Neuron (in vitro differentiated cells): Measurements from ENCODE around the gene CABCOCO1.
"Not testable (repeated sequence)": the region's sequence is repeated elsewhere in the genome, so short reads cannot be mapped to it uniquely, and the experiment has no call there.

ENCODE experiments used
- H2AFZ ChIP-seq: one replicate; pipeline ENCODE4 v1.6.1; 2013; ENCODE audit warnings: low read depth, mild to moderate bottlenecking, inconsistent platforms, low read length, moderate library complexity
- H3K27me3 ChIP-seq: one replicate; pipeline ENCODE4 v1.6.1; 2013; ENCODE audit warnings: low read length; ENCODE audit not compliant: insufficient read depth
- H3K36me3 ChIP-seq: one replicate; pipeline ENCODE4 v1.6.1; 2013; ENCODE audit warnings: low read length; ENCODE audit not compliant: insufficient read depth
- H3K4me1 ChIP-seq: one replicate; pipeline ENCODE4 v1.6.1; 2013; ENCODE audit warnings: low read length; ENCODE audit not compliant: insufficient read depth
- H3K4me3 ChIP-seq: 2 replicates; pipeline ENCODE4 v1.5.1; 2013; ENCODE audit warnings: mild to moderate bottlenecking, low read length, moderate library complexity
- H3K9me3 ChIP-seq: one replicate; pipeline ENCODE4 v1.6.1; 2013; ENCODE audit warnings: low read length

Gene CABCOCO1

GRCh38 chr10:61664985-61665384 lies 2.3 kb downstream of the CABCOCO1 start:
- Histone ChIP-seq H3K36me3 (no peaks in the 10 kb centered on the region), H3K4me1 (no peaks in the 10 kb centered on the region), H2AFZ (no peak overlapping the region), H3K9me3 (no peaks in the 10 kb centered on the region), H3K4me3 (no peak overlapping the region), H3K27me3 (peaks cover 23% of the 10 kb centered on the region)

DNA sequence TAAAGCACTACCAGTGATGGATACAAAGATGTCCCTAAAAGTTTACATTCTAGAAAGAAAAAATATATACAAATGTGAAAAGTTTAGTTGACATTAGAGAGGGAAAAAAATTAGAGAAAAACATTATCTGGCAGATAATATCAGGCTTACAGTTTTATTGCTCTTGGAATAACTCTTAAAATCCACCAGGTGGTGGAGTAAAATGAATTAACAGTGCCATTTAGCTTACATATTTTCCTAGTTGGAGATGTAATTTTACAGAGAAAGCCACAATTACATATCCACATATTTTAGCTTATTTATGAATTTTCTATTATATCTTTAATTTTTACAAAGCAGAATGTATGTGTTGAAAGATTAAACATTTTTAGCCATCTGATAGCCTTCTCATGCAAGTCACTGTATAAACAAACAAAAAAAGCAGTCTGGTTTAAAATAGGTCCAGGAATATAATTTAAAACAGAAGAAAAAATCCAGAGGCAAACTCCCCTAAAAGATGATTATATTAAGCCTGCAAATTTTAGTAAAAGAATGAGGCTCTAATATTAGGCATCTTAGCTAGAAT lies 6.5 kb downstream of the CABCOCO1 start:
- peaks cover 3% of the 10 kb centered on the region for H3K27me3 ChIP-seq
- no peaks in the 10 kb centered on the region for H3K36me3 ChIP-seq
- no peaks in the 10 kb centered on the region for H3K9me3 ChIP-seq
- no peaks in the 10 kb centered on the region for H3K4me1 ChIP-seq
- H3K4me3 ChIP-seq: no peak overlapping the region
- no peak overlapping the region for H2AFZ ChIP-seq

GRCh38 chr10:61669849-61670248 lies 7.1 kb downstream of the CABCOCO1 start:
- H3K27me3 ChIP-seq: no peaks in the 10 kb centered on the region
- H3K9me3 ChIP-seq: no peaks in the 10 kb centered on the region
- H3K4me1 ChIP-seq: no peaks in the 10 kb centered on the region
- no peak overlapping the region for H3K4me3 ChIP-seq
- H3K36me3 ChIP-seq: no peaks in the 10 kb centered on the region
- no peak overlapping the region for H2AFZ ChIP-seq

- Histone ChIP-seq H3K4me1 (no peaks in the 10 kb centered on the region), H3K36me3 (no peaks in the 10 kb centered on the region), H3K4me3 (no peak overlapping the region), H3K27me3 (no peaks in the 10 kb centered on the region), H3K9me3 (no peaks in the 10 kb centered on the region), H2AFZ (no peak overlapping the region)
These were observed 10.6 kb downstream of the CABCOCO1 start for GRCh38 chr10:61673360-61673759.

DNA sequence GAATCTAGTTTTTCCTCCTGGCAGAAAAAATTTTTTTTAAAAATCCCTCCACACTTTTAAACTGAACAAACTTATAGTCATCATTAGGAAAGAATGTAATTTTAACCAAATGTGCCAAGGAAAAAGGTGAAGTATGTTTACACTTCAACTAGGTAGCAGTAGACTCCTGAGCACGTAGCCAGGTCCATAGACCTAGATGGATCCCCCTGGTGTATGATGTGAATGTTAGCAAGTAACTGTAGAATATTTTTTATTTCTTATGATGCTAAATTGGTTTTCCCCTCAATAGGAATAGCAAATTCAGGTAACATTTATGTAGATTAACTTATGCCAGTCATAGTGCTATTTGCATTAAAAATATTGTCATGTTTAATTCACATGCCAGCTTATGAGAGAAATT lies 19.6 kb downstream of the CABCOCO1 start:
- Histone ChIP-seq H3K36me3 (no peaks in the 10 kb centered on the region), H3K4me1 (no peaks in the 10 kb centered on the region), H3K9me3 (no peaks in the 10 kb centered on the region), H2AFZ (no peak overlapping the region), H3K27me3 (no peaks in the 10 kb centered on the region), H3K4me3 (no peak overlapping the region)

DNA sequence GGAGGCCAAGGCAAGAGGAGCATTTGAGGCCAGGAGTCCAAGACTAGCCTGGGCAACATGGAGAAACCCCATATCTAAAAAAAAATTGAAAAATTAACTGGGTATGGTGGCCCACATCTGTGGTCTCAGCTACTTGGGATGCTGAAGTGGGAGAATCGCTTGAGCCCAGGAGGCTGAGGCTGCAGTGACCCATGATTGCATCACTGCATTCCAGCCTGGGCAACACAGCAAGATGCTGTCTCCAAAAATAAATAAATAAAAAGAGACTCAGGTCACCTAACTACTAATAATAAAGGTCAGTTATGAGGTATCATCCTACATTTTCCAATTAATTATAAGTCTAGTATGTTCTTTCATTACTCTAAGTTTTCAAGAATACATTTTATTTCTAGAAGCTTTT lies 20.6 kb downstream of the CABCOCO1 start:
- no peaks in the 10 kb centered on the region for H3K9me3 ChIP-seq
- no peaks in the 10 kb centered on the region for H3K4me1 ChIP-seq
- H3K27me3 ChIP-seq: no peaks in the 10 kb centered on the region
- H3K4me3 ChIP-seq: no peak overlapping the region
- H2AFZ ChIP-seq: no peak overlapping the region
- H3K36me3 ChIP-seq: no peaks in the 10 kb centered on the region

DNA sequence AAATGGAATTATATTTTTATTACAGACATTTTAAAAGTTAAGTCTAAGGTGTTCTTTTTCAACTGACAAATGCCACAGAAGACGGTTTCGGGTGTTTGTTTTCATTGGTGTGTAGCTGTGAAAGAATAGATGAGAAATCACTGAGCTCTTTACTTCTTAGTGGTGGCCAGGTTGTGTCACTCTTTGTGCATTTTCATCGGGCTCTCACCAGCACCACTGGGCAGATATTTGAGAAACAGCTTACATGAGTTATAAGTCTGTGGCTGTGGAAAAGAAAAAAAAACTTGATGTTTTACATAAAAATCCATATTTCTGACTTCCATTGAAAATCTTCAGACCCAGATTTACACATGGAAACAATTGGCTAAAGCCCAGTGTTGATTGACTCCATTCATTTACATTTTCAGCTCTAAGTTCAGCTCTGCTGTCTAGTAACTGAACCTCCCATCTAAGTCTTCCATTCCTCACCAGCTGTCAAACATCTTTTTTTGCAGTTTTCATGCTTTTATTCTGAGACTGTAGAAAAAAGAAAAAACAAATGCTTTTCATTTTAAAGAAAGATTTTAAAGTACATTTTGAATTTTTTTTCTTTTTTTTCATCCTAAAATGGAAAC lies 22.3 kb downstream of the CABCOCO1 start:
- Histone ChIP-seq H3K9me3 (no peaks in the 10 kb centered on the region), H3K27me3 (no peaks in the 10 kb centered on the region), H3K4me3 (no peak overlapping the region), H3K36me3 (no peaks in the 10 kb centered on the region), H2AFZ (no peak overlapping the region), H3K4me1 (no peaks in the 10 kb centered on the region)

GRCh38 chr10:61688551-61689308 lies 26.0 kb downstream of the CABCOCO1 start:
- Histone ChIP-seq H3K4me1 (no peaks in the 10 kb centered on the region), H3K36me3 (no peaks in the 10 kb centered on the region), H2AFZ (no peak overlapping the region), H3K27me3 (no peaks in the 10 kb centered on the region), H3K4me3 (no peak overlapping the region), H3K9me3 (no peaks in the 10 kb centered on the region)

DNA sequence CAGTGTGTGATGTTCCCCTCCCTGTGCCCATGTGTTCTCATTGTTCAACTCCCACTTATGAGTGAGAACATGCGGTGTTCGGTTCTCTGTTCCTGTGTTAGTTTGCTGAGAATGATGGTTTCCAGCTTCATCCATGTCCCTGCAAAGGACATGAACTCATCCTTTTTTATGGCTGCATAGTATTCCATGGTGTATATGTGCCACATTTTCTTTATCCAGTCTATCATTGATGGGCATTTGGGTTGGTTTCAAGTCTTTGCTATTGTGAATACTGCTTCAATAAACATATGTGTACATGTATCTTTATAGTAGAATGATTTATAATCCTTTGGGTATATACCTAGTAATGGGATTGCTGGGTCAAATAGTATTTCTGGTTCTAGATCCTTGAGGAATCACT lies 28.9 kb downstream of the CABCOCO1 start:
- H3K27me3 ChIP-seq, H2AFZ ChIP-seq, H3K9me3 ChIP-seq, H3K36me3 ChIP-seq, H3K4me3 ChIP-seq, H3K4me1 ChIP-seq: not testable (repeated sequence)

DNA sequence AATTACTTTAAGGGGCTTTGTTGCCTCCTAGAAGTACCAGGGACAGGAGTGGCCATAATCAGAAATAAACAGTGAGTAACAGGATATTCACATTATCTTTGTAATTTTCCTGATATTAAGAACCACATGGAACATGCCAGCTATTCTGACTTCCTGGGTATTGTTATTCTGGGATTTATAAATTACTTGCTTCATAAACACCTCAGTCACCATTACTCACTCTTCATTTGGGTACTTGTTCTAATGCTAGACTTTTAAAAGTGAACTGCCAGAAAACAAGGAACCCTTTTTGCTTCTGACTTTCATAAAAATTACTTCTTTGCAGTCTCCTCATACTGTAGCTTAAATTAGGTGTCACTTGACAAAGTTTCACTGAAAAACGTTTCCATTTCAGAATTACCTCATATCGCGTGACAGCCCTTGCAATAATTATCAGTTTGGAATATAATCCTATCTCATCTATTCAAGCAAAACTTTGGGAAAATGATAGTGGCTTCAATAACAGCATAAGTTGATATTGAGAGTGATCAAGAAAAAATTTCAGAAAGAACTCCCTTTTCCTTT lies 29.8 kb downstream of the CABCOCO1 start:
- Histone ChIP-seq H3K36me3 (no peaks in the 10 kb centered on the region), H3K27me3 (no peaks in the 10 kb centered on the region), H3K9me3 (no peaks in the 10 kb centered on the region), H3K4me3 (no peak overlapping the region), H3K4me1 (no peaks in the 10 kb centered on the region), H2AFZ (no peak overlapping the region)

DNA sequence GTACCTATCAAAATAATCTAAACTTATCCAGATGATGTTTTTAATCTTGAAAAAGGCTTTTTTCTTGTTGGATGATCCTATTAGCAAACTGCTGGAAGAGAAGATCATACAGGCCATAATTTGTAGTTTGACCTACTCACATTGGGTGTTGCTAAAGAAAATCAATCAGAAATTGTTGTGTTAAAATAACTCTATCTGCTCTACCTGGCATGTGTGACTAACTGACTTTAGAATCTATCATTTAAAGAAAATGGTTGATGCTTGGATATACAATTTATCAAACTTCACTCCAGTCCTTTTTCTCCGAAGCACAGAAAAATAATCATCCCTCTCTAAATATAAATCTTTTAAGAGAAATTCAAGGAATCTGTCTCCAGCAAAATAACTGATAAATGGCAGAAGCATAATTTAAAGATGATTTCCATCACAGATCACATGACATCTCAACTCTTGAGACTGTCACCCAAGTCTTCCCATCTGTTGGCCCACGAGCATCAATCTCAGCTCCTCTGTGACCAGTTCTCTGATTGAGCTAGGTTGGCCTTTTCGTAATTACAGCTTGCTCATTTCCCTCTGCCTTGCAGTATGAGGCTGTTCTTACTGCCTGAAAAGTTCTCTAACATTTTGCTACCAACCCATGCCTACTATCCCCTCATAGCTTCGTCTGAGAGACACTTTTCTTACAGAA lies 36.4 kb downstream of the CABCOCO1 start:
- Histone ChIP-seq H3K9me3 (no peaks in the 10 kb centered on the region), H3K4me3 (no peak overlapping the region), H2AFZ (no peak overlapping the region), H3K27me3 (no peaks in the 10 kb centered on the region), H3K4me1 (no peaks in the 10 kb centered on the region), H3K36me3 (no peaks in the 10 kb centered on the region)

GRCh38 chr10:61701055-61701705 lies 38.5 kb downstream of the CABCOCO1 start:
- Histone ChIP-seq H3K9me3 (no peaks in the 10 kb centered on the region), H3K27me3 (no peaks in the 10 kb centered on the region), H3K36me3 (no peaks in the 10 kb centered on the region), H3K4me3 (no peak overlapping the region), H3K4me1 (no peaks in the 10 kb centered on the region), H2AFZ (no peak overlapping the region)

DNA sequence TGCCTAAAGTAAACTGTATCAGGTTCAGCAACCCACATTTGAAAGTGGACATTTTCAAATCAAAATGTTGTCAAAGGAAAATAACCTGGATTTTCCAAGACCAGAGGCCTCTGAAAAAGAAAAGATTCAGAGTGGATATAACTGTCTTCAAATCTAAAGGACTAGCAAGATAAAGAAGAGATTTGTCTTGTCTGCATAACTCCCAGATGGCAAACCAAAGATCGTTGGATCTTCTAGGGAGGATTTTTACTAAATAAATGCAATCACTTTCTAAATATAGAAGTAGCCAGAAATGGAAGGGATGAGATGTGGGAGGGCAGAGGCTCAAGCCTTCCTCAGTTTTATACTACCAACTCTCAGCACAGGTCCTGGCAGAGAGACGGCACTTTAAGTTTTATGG lies 39.0 kb downstream of the CABCOCO1 start:
- Histone ChIP-seq H3K4me3 (no peak overlapping the region), H3K4me1 (no peaks in the 10 kb centered on the region)

More for the DNA sequence above, 39.0 kb downstream of the CABCOCO1 start:
- H2AFZ ChIP-seq: no peak overlapping the region
- H3K9me3 ChIP-seq: no peaks in the 10 kb centered on the region
- H3K27me3 ChIP-seq: no peaks in the 10 kb centered on the region
- H3K36me3 ChIP-seq: no peaks in the 10 kb centered on the region
